SK-N-MC (cell line): ENCODE results near the gene GOSR1.

Experiments
- EZH2 ChIP-seq: fragments of 200-600 bp; sonication (generic); IDR thresholded peaks from one replicate; pipeline ENCODE4 v1.6.1; 2017; ENCODE audit warnings: antibody characterized with exemption
- FOXP2 ChIP-seq: optimal IDR thresholded peaks from 2 replicates; pipeline ENCODE3; 2011; ENCODE audit warnings: mild to moderate bottlenecking, moderate library complexity; ENCODE audit not compliant: insufficient read depth; ENCODE audit errors: extremely low read length, control extremely low read depth
- POLR2AphosphoS5 ChIP-seq: IDR thresholded peaks from 2 replicates; pipeline ENCODE4 v1.6.1; 2012; ENCODE audit warnings: mild to moderate bottlenecking, low read depth, low read length, borderline replicate concordance

DNA sequence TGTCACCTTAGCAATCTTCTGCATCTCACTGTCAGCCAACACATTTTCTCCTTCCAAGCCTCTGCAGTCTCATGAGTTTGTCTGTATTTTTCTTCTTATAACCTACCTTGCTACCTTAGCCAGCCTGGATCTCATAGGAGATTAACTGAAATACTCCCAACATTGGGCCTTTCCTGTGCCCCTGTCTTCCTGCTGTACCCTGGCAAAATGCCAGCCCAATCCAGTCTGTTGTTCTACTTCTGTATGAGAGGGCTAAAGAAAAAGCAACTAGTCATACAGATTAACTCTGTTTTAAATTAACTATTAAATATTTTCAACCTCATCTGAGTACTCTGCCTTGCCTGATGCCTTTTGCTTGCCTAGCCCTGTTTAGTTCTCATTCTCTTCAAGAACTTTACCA lies 18.4 kb downstream of the GOSR1 start:
- no peak for TF ChIP-seq EZH2
- no peak for TF ChIP-seq POLR2AphosphoS5
- TF ChIP-seq FOXP2 = no peak
